HAP-1 (cell line): ENCODE data around the gene TBPL1.
"Not testable (repeated sequence)": the region's sequence is repeated elsewhere in the genome, so short reads cannot be mapped to it uniquely, and the experiment has no call there.

Experiments used
- DNase-seq, 2 experiments: peaks; one replicate each; pipeline ENCODE4 v3.0.0-alpha.2; 2016 to 2020; ENCODE audit warnings: low spot score in 2 of 2
- H3K27me3 ChIP-seq: fragments of 250-450 bp; sonication (Bioruptor Pico); 2 replicates; pipeline ENCODE4 v1.5.1; 2020; ENCODE audit warnings: low read depth, mild to moderate bottlenecking, moderate library complexity
- H3K36me3 ChIP-seq: fragments of 250-450 bp; sonication (Bioruptor Pico); replicated peaks from 2 replicates; pipeline ENCODE4 v1.5.1; 2020; ENCODE audit warnings: mild to moderate bottlenecking
- H3K4me1 ChIP-seq: fragments of 250-450 bp; sonication (Bioruptor Pico); 2 replicates; pipeline ENCODE4 v1.5.1; 2020; ENCODE audit warnings: mild to moderate bottlenecking
- H3K4me3 ChIP-seq: fragments of 250-450 bp; sonication (Bioruptor Pico); 2 replicates; pipeline ENCODE4 v1.5.1; 2020; ENCODE audit warnings: mild to moderate bottlenecking, moderate library complexity
- H3K9me3 ChIP-seq: fragments of 250-450 bp; sonication (Bioruptor Pico); 2 replicates; pipeline ENCODE4 v1.5.1; 2020; ENCODE audit warnings: mild to moderate bottlenecking, moderate library complexity
- in situ Hi-C: fragments of 300-500 bp; cut with MboI; formaldehyde crosslinking; loops from 3 replicates; pipeline ENCODE4 v1.14.3; 2020; ENCODE audit warnings: low sequenced_read_pairs, inconsistent platforms, mixed read lengths

TBPL1 gene

GRCh38 chr6:133957780-133958242 lies 4.8 kb downstream of the TBPL1 start:
- no peaks in the 10 kb centered on the region; the same call in 1 of the 2 replicates for H3K36me3 ChIP-seq
- no peaks in the 10 kb centered on the region for H3K27me3 ChIP-seq
- in situ Hi-C loops: no loop called here
- H3K4me1 ChIP-seq: peaks cover 20% of the 10 kb centered on the region
- H3K4me3 ChIP-seq: no peak overlapping the region
- H3K9me3 ChIP-seq: no peaks in the 10 kb centered on the region
- DNase-seq: no peak

DNA sequence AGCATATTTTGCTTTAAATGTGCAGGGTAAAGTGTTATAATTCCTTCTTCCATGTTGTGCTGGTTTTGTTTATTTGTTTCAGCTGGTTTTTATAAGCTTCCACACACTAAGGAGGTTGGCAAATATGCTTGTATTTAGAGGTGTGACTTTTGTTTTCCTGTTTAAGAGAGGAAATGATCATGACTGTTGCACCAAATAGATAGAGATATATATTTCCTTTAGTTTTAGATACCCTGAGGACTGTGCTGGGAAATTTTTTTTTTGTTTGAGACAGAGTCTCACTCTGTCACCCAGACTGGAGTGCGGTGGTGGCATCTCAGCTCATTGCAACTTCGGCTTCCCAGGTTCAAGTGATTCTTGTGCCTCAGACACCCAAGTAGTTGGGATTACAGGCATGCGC lies 5.8 kb downstream of the TBPL1 start:
- Histone ChIP-seq H3K36me3 (no peaks in the 10 kb centered on the region; the same call in 1 of the 2 replicates), H3K9me3 (no peaks in the 10 kb centered on the region), H3K4me3 (no peak overlapping the region), H3K27me3 (no peaks in the 10 kb centered on the region), H3K4me1 (peaks cover 20% of the 10 kb centered on the region)
- no peak for DNase-seq
- in situ Hi-C loops: no loop called here

DNA sequence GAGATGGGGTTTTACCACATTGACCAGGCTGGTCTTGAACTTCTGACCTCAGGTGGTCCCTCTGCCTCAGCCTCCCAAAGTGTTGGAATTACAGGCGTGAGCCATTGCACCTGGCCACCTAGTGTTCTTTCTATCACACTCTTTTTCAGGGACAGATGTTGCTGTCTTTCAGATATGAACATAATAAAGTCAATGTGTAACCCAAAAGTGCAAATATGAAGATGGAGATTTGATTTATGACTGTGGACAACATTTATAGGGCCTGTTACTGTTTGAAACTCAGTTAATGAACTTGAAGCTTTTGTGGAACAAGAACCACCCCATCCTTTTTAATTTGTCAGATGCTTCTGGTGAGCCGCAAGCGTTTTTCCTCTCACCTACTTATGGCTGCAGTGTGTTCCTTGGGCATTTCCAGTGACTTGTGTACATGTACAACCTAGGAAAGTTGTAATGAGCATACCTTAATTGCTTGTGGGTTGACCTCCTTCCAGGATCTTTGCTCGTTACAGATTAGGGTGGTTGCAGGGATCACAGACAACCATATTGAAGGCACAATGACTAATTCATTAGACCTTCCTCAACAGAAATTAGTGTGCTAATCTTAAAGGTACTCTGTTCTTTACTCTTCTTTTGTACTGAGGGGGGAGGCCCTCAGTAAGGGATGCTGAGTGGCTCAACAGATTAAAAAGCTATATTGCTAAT lies 6.8 kb downstream of the TBPL1 start:
- no peaks in the 10 kb centered on the region for H3K27me3 ChIP-seq
- no peak overlapping the region for H3K4me3 ChIP-seq
- no peak for DNase-seq
- no peaks in the 10 kb centered on the region for H3K9me3 ChIP-seq
- H3K36me3 ChIP-seq: no peaks in the 10 kb centered on the region; the same call in 1 of the 2 replicates
- in situ Hi-C loops: no loop called here
- H3K4me1 ChIP-seq: peaks cover 11% of the 10 kb centered on the region

GRCh38 chr6:133961831-133962230 lies 8.8 kb downstream of the TBPL1 start:
- H3K36me3 ChIP-seq: 0 out of 2 replicates have a peak, but pooled peaks cover 2% of the 10 kb centered on the region
- no peak for DNase-seq
- no peaks in the 10 kb centered on the region for H3K9me3 ChIP-seq
- in situ Hi-C loops: no loop called here
- H3K4me3 ChIP-seq: no peak overlapping the region
- H3K4me1 ChIP-seq: peaks cover 7% of the 10 kb centered on the region; the same call in 1 of the 2 replicates
- no peaks in the 10 kb centered on the region for H3K27me3 ChIP-seq

DNA sequence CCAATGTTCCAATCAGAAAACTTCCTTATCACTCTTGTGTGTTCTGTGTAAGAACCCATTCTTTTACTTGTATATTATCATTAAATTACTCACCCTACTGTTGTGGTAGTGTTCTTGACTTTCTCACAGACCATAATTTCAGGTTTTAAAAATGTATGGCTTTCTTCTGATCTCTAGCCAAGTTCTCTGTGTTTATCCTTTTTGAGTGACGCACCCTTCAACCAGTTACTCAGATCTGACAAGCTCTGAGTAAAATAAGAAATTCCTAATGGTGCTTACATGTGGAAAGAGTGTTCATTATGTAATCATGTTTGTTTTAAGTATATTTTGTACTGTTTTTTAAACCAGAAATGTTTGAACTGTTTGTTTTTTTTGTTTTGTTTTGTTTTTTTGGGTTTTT lies 11.0 kb downstream of the TBPL1 start:
- no peaks in the 10 kb centered on the region for H3K27me3 ChIP-seq

DNA sequence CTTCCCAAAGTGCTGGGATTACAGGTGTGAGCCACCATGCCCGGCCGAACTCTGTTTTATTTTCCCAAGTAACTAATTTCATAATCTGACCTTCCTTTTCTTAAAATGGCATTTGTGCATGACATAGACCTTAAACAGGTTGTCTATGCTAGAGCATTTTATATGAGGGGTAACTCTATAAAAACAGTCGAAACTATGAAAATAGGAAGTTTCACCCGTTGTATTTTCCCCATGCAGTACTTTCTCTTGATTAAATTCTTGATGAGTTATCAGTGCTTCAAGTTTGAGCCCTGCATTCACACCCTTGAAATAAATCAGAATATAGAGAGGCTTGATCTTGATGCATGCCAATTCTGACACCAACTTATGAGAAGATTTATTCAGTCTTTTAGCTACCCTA lies 11.7 kb downstream of the TBPL1 start:
- Histone ChIP-seq H3K27me3 (no peaks in the 10 kb centered on the region), H3K36me3 (0 out of 2 replicates have a peak, but pooled peaks cover 2% of the 10 kb centered on the region), H3K9me3 (no peaks in the 10 kb centered on the region), H3K4me3 (no peak overlapping the region), H3K4me1 (peaks cover 10% of the 10 kb centered on the region)
- in situ Hi-C loops: no loop called here
- no peak for DNase-seq

More for the DNA sequence above, 11.0 kb downstream of the TBPL1 start:
- no peaks in the 10 kb centered on the region for H3K9me3 ChIP-seq
- DNase-seq: no peak
- H3K4me3 ChIP-seq: no peak overlapping the region
- H3K36me3 ChIP-seq: 0 out of 2 replicates have a peak, but pooled peaks cover 2% of the 10 kb centered on the region
- H3K4me1 ChIP-seq: peaks cover 7% of the 10 kb centered on the region; the same call in 1 of the 2 replicates
- in situ Hi-C loops: no loop called here

DNA sequence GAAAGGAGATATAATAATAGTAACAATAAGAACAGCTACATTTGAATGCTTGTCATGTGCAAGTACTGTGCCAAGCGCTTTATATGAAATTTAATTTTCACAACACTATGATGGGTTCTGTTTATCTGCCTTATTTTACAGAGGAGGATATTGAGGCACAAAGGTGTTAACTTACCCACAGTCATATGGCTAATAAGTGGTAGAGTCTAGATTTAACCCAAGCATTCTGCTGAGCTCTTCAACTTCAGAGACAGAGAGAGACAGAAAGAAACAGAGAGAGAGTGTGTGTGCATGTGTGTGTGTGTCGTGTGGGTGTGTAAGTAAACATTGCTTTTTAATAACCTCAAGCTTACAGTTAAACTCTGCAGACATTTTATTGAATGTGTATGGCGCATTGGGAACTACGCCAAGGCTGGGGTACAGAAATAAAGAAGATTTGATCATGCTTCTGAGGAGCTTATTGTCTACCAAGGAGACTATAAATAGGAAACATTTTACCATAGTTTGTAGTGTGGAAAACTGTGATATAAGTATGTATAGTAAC lies 12.9 kb downstream of the TBPL1 start:
- H3K27me3 ChIP-seq: no peaks in the 10 kb centered on the region
- in situ Hi-C loops: no loop called here
- no peaks in the 10 kb centered on the region for H3K9me3 ChIP-seq
- H3K4me1 ChIP-seq: peaks cover 10% of the 10 kb centered on the region
- H3K4me3 ChIP-seq: no peak overlapping the region
- DNase-seq: peak in 1 of 2 experiments; percentile 16
- H3K36me3 ChIP-seq: 0 out of 2 replicates have a peak, but pooled peaks cover 2% of the 10 kb centered on the region

GRCh38 chr6:133966654-133967329 lies 13.8 kb downstream of the TBPL1 start:
- 0 out of 2 replicates have a peak, but pooled peaks cover 2% of the 10 kb centered on the region for H3K36me3 ChIP-seq
- no peak overlapping the region for H3K4me3 ChIP-seq
- DNase-seq: no peak

DNA sequence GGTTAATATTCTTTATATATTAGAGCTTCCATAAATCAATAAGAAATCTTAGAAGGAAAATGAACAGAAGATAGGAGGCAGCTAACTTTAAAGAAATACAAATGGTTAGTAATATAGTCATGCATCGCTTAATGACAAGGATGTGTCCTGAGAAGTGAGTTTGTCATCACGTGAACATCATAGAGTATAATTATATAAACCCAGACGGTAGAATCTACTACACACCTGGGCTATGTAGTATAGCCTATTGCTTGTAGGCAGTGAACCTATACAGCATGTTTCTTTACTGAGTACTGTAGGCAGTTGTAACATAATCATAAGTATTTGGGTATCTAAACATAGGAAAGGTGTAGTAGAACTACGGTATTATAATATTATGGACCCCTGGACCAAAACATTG lies 14.3 kb downstream of the TBPL1 start:
- no peak overlapping the region for H3K4me3 ChIP-seq
- 0 out of 2 replicates have a peak, but pooled peaks cover 2% of the 10 kb centered on the region for H3K36me3 ChIP-seq
- in situ Hi-C loops: no loop called here
- DNase-seq: no peak
- peaks cover 2% of the 10 kb centered on the region for H3K4me1 ChIP-seq
- no peaks in the 10 kb centered on the region for H3K27me3 ChIP-seq
- H3K9me3 ChIP-seq: no peaks in the 10 kb centered on the region

More at GRCh38 chr6:133966654-133967329, 13.8 kb downstream of the TBPL1 start:
- in situ Hi-C loops: no loop called here
- Histone ChIP-seq H3K4me1 (peaks cover 8% of the 10 kb centered on the region), H3K9me3 (no peaks in the 10 kb centered on the region), H3K27me3 (no peaks in the 10 kb centered on the region)

DNA sequence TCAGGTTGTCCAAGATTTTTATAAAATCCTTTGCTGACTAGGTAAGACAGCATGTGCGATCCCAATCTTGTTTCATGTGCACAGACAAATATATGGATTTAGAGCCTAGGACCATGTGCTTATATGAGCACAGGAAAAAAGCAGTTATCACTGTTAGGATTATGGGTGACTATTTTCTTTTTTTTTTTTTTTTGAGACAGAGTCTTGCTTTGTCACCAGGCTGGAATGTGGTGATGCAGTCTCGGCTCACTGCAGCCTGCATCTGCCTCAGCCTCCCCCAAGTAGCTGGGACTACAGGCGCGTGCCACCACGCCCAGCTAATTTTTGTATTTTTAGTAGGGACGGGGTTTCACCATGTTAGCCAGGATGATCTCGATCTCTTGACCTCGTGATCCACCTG lies 14.8 kb downstream of the TBPL1 start:
- in situ Hi-C loops: not testable (repeated sequence)

GRCh38 chr6:133969285-133969920 lies 16.4 kb downstream of the TBPL1 start:
- no peak for DNase-seq
- Histone ChIP-seq H3K36me3 (0 out of 2 replicates have a peak, but pooled peaks cover 2% of the 10 kb centered on the region), H3K9me3 (no peaks in the 10 kb centered on the region), H3K4me1 (peaks cover 2% of the 10 kb centered on the region), H3K27me3 (no peaks in the 10 kb centered on the region), H3K4me3 (no peak overlapping the region)
- in situ Hi-C loops: no loop called here

More for the DNA sequence above, 14.8 kb downstream of the TBPL1 start:
- DNase-seq, H3K9me3 ChIP-seq, H3K4me3 ChIP-seq, H3K4me1 ChIP-seq, H3K27me3 ChIP-seq, H3K36me3 ChIP-seq: not testable (repeated sequence)

DNA sequence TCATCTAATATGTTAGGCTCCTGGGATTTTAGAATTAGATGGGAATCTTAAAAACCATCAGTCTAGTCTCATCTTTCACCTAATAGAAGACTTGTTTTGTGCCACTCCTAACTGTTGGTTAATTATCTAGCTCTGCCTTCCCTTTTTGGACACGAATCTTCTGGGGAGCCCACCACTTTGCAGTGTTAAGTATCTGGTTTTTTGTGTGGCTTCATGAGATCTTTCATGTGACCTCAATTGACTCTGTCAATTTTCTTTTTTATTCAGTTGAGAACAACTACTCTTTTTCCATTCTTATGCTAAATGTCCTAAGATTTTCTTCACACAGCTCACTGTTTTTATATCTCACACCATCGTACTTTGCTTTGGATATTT lies 16.9 kb downstream of the TBPL1 start:
- H3K36me3 ChIP-seq: 0 out of 2 replicates have a peak, but pooled peaks cover 2% of the 10 kb centered on the region
- peaks cover 2% of the 10 kb centered on the region for H3K4me1 ChIP-seq
- H3K4me3 ChIP-seq: no peak overlapping the region
- peak in 1 of 2 experiments; percentile 31 for DNase-seq
- in situ Hi-C loops: no loop called here
- no peaks in the 10 kb centered on the region for H3K9me3 ChIP-seq
- no peaks in the 10 kb centered on the region for H3K27me3 ChIP-seq

DNA sequence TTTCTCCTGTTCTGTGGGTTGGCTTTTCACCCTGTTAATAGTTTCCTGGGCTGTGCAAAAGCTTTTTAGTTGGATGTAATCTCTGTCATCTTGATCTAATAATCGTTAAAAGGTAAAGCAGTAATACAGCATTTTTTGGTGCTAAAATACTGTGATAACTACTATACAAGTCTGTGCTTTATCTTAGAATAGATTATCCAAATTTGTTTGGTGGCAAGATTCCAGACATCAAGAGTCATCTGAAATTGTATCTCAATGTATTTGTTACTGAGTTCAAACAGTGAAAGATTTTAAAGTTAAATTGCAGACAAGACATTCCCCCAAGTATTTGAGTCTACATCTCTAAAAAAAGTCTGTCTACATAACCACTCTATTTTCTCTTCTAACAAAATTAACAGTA lies 18.8 kb downstream of the TBPL1 start:
- Histone ChIP-seq H3K4me3 (no peak overlapping the region), H3K4me1 (peaks cover 2% of the 10 kb centered on the region), H3K27me3 (no peaks in the 10 kb centered on the region), H3K36me3 (no peaks in the 10 kb centered on the region), H3K9me3 (no peaks in the 10 kb centered on the region)
- in situ Hi-C loops: no loop called here
- no peak for DNase-seq
